ENCODE results near the gene KCTD16. TPM values are rescaled to one million over a fixed set of nuclear protein-coding genes. Genes with fewer than 3 reads are reported as not detected.

KCTD16 gene
- total RNA-seq, 1 donor from 2014 or later, result 0.44 TPM

DNA sequence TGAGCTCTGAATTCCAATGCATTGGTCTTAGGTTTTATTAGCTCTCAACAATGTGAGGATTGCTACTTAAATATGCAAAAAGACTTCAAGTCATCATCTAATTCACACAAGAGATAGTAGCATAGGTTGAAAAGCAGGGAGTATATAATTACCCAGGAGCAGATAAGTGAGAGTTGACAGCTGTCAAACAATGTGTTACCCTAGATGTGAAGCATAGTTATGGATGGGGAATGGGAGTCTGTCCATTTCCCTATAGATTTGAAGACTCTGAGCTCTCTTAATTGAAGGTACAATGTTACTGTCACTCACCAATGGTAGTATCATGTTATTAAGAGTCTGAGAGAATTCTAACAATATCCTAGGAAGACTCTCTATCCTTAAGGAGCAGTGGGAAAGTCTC lies 160.7 kb downstream of the KCTD16 start:
- Mint-ChIP-seq H3K9me3 (ENCODE audit: unreplicated experiment) (no peaks in the 10 kb centered on the region), H3K4me3 (ENCODE audit: unreplicated experiment) (no peak overlapping the region), H3K27me3 (ENCODE audit: unreplicated experiment) (no peaks in the 10 kb centered on the region), H3K4me1 (ENCODE audit: unreplicated experiment) (no peaks in the 10 kb centered on the region), H3K27ac (ENCODE audit: unreplicated experiment) (no peak overlapping the region), H3K36me3 (ENCODE audit: low read depth, unreplicated experiment) (no peaks in the 10 kb centered on the region)
- no peak for DNase-seq (ENCODE audit: low spot score)
- TF ChIP-seq, protein P1, sequence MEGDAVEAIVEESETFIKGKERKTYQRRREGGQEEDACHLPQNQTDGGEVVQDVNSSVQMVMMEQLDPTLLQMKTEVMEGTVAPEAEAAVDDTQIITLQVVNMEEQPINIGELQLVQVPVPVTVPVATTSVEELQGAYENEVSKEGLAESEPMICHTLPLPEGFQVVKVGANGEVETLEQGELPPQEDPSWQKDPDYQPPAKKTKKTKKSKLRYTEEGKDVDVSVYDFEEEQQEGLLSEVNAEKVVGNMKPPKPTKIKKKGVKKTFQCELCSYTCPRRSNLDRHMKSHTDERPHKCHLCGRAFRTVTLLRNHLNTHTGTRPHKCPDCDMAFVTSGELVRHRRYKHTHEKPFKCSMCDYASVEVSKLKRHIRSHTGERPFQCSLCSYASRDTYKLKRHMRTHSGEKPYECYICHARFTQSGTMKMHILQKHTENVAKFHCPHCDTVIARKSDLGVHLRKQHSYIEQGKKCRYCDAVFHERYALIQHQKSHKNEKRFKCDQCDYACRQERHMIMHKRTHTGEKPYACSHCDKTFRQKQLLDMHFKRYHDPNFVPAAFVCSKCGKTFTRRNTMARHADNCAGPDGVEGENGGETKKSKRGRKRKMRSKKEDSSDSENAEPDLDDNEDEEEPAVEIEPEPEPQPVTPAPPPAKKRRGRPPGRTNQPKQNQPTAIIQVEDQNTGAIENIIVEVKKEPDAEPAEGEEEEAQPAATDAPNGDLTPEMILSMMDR (IDR thresholded peaks at IDR 0.05; ENCODE audit: unreplicated experiment), result no peak

DNA sequence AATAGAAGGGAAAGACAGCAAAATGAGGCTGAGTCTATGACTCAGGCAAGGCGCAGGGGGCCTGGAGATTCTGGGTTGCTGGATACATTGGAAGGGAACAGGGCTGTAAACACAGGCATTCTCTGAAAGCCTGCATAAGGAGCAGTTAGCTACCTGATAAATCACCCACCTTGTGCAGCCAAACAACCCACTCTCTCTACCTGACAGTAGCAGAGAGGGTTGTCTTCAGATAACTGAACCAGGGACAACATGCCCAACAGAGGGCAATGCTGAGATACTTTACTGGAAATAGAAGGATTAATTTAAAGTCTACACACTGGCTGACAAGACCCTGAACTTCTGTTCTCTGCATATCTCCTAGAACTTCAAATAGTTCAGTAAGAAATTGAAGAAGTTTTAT lies 161.6 kb downstream of the KCTD16 start:
- peak; percentile 18 for DNase-seq (ENCODE audit: low spot score)
- Mint-ChIP-seq H3K4me3 (ENCODE audit: unreplicated experiment) (no peak overlapping the region), H3K27me3 (ENCODE audit: unreplicated experiment) (no peaks in the 10 kb centered on the region), H3K27ac (ENCODE audit: unreplicated experiment) (no peak overlapping the region), H3K9me3 (ENCODE audit: unreplicated experiment) (no peaks in the 10 kb centered on the region), H3K4me1 (ENCODE audit: unreplicated experiment) (no peaks in the 10 kb centered on the region), H3K36me3 (ENCODE audit: low read depth, unreplicated experiment) (no peaks in the 10 kb centered on the region)
- TF ChIP-seq, protein P1 (IDR thresholded peaks at IDR 0.05; ENCODE audit: unreplicated experiment), result peak; percentile 30

DNA sequence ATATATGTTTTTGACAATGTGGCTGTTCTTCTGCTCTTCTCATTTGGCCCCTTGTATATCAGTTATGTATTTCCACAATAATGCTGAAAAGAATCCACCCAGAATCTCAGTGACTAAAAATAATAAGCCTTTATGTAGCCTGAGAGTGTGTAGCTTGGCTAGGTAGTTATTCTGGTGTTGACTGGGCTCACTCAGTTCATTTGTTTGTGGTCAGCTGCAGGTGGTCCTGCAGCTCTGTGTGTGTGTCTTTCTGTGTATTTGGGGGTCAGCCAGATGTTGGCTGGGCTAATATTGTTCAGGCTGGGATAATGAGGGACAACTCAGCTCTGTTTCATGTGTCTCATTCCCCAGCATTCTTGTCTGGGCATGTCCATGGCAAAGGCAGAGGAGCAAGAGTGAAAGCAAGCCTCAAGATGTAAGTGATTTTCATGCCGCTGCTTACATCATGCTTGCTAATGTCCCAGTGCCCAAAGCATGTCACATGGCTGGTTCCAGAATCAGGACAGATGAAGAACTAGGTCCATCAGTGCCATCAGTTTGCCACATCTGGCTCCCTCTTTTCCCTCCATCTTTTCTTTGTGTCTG lies 162.8 kb downstream of the KCTD16 start:
- Mint-ChIP-seq H3K4me1 (ENCODE audit: unreplicated experiment) (no peaks in the 10 kb centered on the region), H3K9me3 (ENCODE audit: unreplicated experiment) (no peaks in the 10 kb centered on the region), H3K36me3 (ENCODE audit: low read depth, unreplicated experiment) (no peaks in the 10 kb centered on the region), H3K27me3 (ENCODE audit: unreplicated experiment) (no peaks in the 10 kb centered on the region), H3K4me3 (ENCODE audit: unreplicated experiment) (no peak overlapping the region), H3K27ac (ENCODE audit: unreplicated experiment) (no peak overlapping the region)
- DNase-seq (ENCODE audit: low spot score), result no peak
- TF ChIP-seq, protein P1 (IDR thresholded peaks at IDR 0.05; ENCODE audit: unreplicated experiment), result no peak

GRCh38 chr5:144335561-144335960 lies 164.9 kb downstream of the KCTD16 start:
- Mint-ChIP-seq H3K4me3 (ENCODE audit: unreplicated experiment) (no peak overlapping the region), H3K36me3 (ENCODE audit: low read depth, unreplicated experiment) (no peaks in the 10 kb centered on the region), H3K4me1 (ENCODE audit: unreplicated experiment) (peaks cover 2% of the 10 kb centered on the region), H3K27me3 (ENCODE audit: unreplicated experiment) (peaks cover 2% of the 10 kb centered on the region), H3K27ac (ENCODE audit: unreplicated experiment) (no peak overlapping the region), H3K9me3 (ENCODE audit: unreplicated experiment) (no peaks in the 10 kb centered on the region)
- DNase-seq (ENCODE audit: low spot score), result no peak
- TF ChIP-seq, protein P1 (IDR thresholded peaks at IDR 0.05; ENCODE audit: unreplicated experiment), result no peak

- Mint-ChIP-seq H3K27me3 (ENCODE audit: unreplicated experiment) (peaks cover 2% of the 10 kb centered on the region), H3K27ac (ENCODE audit: unreplicated experiment) (no peak overlapping the region), H3K4me3 (ENCODE audit: unreplicated experiment) (no peak overlapping the region), H3K9me3 (ENCODE audit: unreplicated experiment) (no peaks in the 10 kb centered on the region), H3K36me3 (ENCODE audit: low read depth, unreplicated experiment) (no peaks in the 10 kb centered on the region), H3K4me1 (ENCODE audit: unreplicated experiment) (peaks cover 2% of the 10 kb centered on the region)
- TF ChIP-seq, protein P1 (IDR thresholded peaks at IDR 0.05; ENCODE audit: unreplicated experiment), result no peak
- DNase-seq (ENCODE audit: low spot score), result no peak
Observed at GRCh38 chr5:144336191-144336961, 165.7 kb downstream of the KCTD16 start.

Data from endothelial cell (in vitro differentiated cells).